ENCODE results near the gene GSTO1. TPM values are rescaled to one million over a fixed set of nuclear protein-coding genes. Genes with fewer than 3 reads are reported as not detected.
A peak's percentile ranks its signal among the peaks of the same experiment; 100 is the strongest.

Gene GSTO1
- total and polyA plus RNA-seq, 12 donors = 108 to 262 (median 165) TPM

- Histone ChIP-seq H3K9me3 (replicated peaks in 1 of 3) (no peaks in the 10 kb centered on the region), H3K4me1 (replicated peaks in 1 of 2) (no peaks in the 10 kb centered on the region), H3K27ac (no peak overlapping the region), H3K4me3 (peak overlapping the region in 1 of 4 donors; percentile 34), H3K36me3 (replicated peaks in 1 of 2) (no peaks in the 10 kb centered on the region), H3K27me3 (peaks cover 4% of the 10 kb centered on the region)
- DNase-seq = peak in 3 of 7 donors; percentile 39 to 45 (median 43)
- intact Hi-C loops (cut with DNase I) = no loop called here
- peak; percentile 59 to 80 (median 76) for TF ChIP-seq CTCF (IDR thresholded peaks at IDR 0.05)
- TF ChIP-seq POLR2A (IDR thresholded peaks at IDR 0.05) = no peak
- WGBS, 4 donors = 16 to 37% (median 21%) methylated on average over 21 to 42 of the region's 42 CpGs
Observed at GRCh38 chr10:104274762-104275721, 20.4 kb downstream of the GSTO1 start.

GRCh38 chr10:104276192-104276591 lies 21.5 kb downstream of the GSTO1 start:
- Histone ChIP-seq H3K9me3 (replicated peaks in 1 of 3) (no peaks in the 10 kb centered on the region), H3K36me3 (replicated peaks in 1 of 2) (no peaks in the 10 kb centered on the region), H3K4me3 (no peak overlapping the region), H3K27me3 (peaks cover 4% of the 10 kb centered on the region), H3K4me1 (replicated peaks in 1 of 2) (no peaks in the 10 kb centered on the region), H3K27ac (no peak overlapping the region)
- 53 to 63% (median 61%) methylated on average over 1 of the region's 1 CpG for WGBS, 4 donors
- DNase-seq = no peak
- TF ChIP-seq CTCF (IDR thresholded peaks at IDR 0.05) = no peak
- TF ChIP-seq POLR2A (IDR thresholded peaks at IDR 0.05) = no peak
- intact Hi-C loops (cut with DNase I) = no loop called here

DNA sequence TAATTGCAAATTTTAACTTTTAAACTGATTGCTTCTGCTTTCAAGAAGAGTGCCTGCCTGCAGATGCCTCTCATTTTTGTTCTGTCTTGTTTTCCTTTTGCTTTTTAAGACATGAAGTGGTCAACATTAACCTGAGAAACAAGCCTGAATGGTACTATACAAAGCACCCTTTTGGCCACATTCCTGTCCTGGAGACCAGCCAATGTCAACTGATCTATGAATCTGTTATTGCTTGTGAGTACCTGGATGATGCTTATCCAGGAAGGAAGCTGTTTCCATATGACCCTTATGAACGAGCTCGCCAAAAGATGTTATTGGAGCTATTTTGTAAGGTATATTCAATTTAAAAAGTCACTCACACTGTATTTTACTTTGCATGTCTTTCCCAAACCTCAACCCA lies 23.1 kb downstream of the GSTO1 start:
- intact Hi-C loops (cut with DNase I) = no loop called here
- H3K4me3 ChIP-seq = no peak overlapping the region
- no peak overlapping the region for H3K27ac ChIP-seq
- TF ChIP-seq POLR2A (IDR thresholded peaks at IDR 0.05) (no peak), CTCF (IDR thresholded peaks at IDR 0.05) (no peak)
- no peaks in the 10 kb centered on the region for H3K36me3 ChIP-seq (replicated peaks in 1 of 2)
- no peaks in the 10 kb centered on the region for H3K9me3 ChIP-seq (replicated peaks in 1 of 3)
- 76 to 90% (median 85%) methylated on average over 2 of the region's 2 CpGs for WGBS, 4 donors
- no peak for DNase-seq
- peaks cover 4% of the 10 kb centered on the region for H3K27me3 ChIP-seq
- no peaks in the 10 kb centered on the region for H3K4me1 ChIP-seq (replicated peaks in 1 of 2)

DNA sequence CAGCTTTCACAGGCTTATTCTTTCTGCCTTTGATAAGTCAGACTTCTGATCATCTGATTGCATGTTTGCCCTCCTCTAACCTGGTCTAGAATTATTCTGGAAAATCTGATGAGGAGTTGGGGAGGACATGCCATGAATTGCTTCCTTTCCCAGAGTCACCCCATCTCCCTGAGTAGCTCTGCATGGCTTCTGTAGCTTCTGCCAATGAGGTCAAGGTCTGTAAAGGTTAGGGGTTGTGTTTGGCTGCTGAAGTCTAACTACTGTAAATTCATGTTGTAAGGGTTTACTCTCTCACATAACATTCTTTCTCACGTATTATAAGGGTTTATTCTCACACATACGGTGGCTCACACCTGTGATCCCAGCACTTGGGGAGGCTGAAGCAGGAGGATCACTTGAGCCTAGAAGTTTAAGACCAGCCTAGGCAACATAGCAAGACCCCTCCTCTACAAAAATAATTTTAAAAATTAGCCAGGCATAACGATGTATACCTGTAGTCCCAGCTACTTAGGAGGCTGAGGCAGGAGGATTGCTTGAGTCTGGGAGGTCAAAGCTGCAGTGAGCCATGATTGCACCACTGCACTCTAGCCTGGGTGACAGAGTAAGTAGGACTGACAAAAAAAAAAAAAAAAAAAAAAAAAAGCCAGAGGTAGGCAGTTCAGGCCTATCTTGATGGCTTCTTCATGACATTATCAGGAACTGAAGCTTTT lies 25.0 kb downstream of the GSTO1 start:
- H3K4me1 ChIP-seq (replicated peaks in 1 of 2) = no peaks in the 10 kb centered on the region
- H3K36me3 ChIP-seq (replicated peaks in 1 of 2) = no peaks in the 10 kb centered on the region
- WGBS, 4 donors = 86 to 93% (median 91%) methylated on average over 3 of the region's 3 CpGs
- no peak for DNase-seq
- TF ChIP-seq POLR2A (IDR thresholded peaks at IDR 0.05) (no peak), CTCF (IDR thresholded peaks at IDR 0.05) (no peak)
- peaks cover 4% of the 10 kb centered on the region for H3K27me3 ChIP-seq
- no peak overlapping the region for H3K27ac ChIP-seq
- intact Hi-C loops (cut with DNase I) = no loop called here
- no peaks in the 10 kb centered on the region for H3K9me3 ChIP-seq (replicated peaks in 1 of 3)
- no peak overlapping the region for H3K4me3 ChIP-seq

All from adrenal gland (tissue), 12 donors.